GM13976 (cell line): ENCODE data around the gene RAB3C.

Experiments used
- DNase-seq: peaks from one replicate; pipeline ENCODE4 v3.0.0; 2012; ENCODE audit warnings: low spot score
- CTCF ChIP-seq: IDR thresholded peaks from 2 replicates; pipeline ENCODE4 v1.5.1; 2012; ENCODE audit warnings: borderline replicate concordance, mild to moderate bottlenecking; ENCODE audit not compliant: insufficient read depth; ENCODE audit errors: extremely low read depth, missing control alignments, control extremely low read depth
- in situ Hi-C: fragments of 300-500 bp; cut with MboI; formaldehyde crosslinking; loops from one replicate; pipeline ENCODE4 v1.12.0; 2022; ENCODE audit warnings: low sequenced_read_pairs, mixed read lengths, inconsistent platforms; ENCODE audit not compliant: unreplicated experiment

The RAB3C gene

GRCh38 chr5:58710871-58711270 lies 128.0 kb downstream of the RAB3C start:
- no peak for DNase-seq
- in situ Hi-C loops = no loop called here
- no peak for TF ChIP-seq CTCF

GRCh38 chr5:58711965-58712364 lies 129.1 kb downstream of the RAB3C start:
- no peak for TF ChIP-seq CTCF
- in situ Hi-C loops = no loop called here
- DNase-seq = no peak

GRCh38 chr5:58714046-58714445 lies 131.2 kb downstream of the RAB3C start:
- in situ Hi-C loops = no loop called here
- TF ChIP-seq CTCF = no peak
- DNase-seq = no peak

GRCh38 chr5:58715997-58716656 lies 133.3 kb downstream of the RAB3C start:
- no peak for DNase-seq
- in situ Hi-C loops = no loop called here
- no peak for TF ChIP-seq CTCF

- TF ChIP-seq CTCF = no peak
- no peak for DNase-seq
- in situ Hi-C loops = no loop called here
These were observed 133.8 kb downstream of the RAB3C start for GRCh38 chr5:58716713-58717112.

GRCh38 chr5:58717303-58718007 lies 134.6 kb downstream of the RAB3C start:
- in situ Hi-C loops = no loop called here
- no peak for TF ChIP-seq CTCF
- DNase-seq = no peak
